ENCODE measurements around the gene PFKL.

The PFKL gene

GRCh38 chr21:44371596-44371995 lies 71.7 kb downstream of the PFKL start:
- TF ChIP-seq POLR2AphosphoS5 (IDR thresholded peaks at IDR 0.05; ENCODE audit: borderline replicate concordance, low read depth, low read length) (no peak), FOXP2 (optimal IDR thresholded peaks at IDR 0.05; ENCODE audit: control extremely low read depth, extremely low read length, insufficient read depth) (no peak), EZH2 (IDR thresholded peaks at IDR 0.05) (no peak)
- Histone ChIP-seq H3K27ac (no peak overlapping the region), H3K4me3 (no peak overlapping the region), H3K9me3 (ENCODE audit: low read depth, low read length) (no peaks in the 10 kb centered on the region), H3K9ac (ENCODE audit: insufficient read length) (no peak overlapping the region), H3K36me3 (ENCODE audit: insufficient read depth, low read length) (no peaks in the 10 kb centered on the region)
- DNase-seq (ENCODE audit: low read depth, low spot score), result no peak

GRCh38 chr21:44372616-44373015 lies 72.8 kb downstream of the PFKL start:
- Histone ChIP-seq H3K4me3 (no peak overlapping the region), H3K27ac (no peak overlapping the region), H3K9ac (ENCODE audit: insufficient read length) (no peak overlapping the region), H3K36me3 (ENCODE audit: insufficient read depth, low read length) (no peaks in the 10 kb centered on the region), H3K9me3 (ENCODE audit: low read depth, low read length) (no peaks in the 10 kb centered on the region)
- TF ChIP-seq POLR2AphosphoS5 (IDR thresholded peaks at IDR 0.05; ENCODE audit: borderline replicate concordance, low read depth, low read length) (no peak), FOXP2 (optimal IDR thresholded peaks at IDR 0.05; ENCODE audit: control extremely low read depth, extremely low read length, insufficient read depth) (no peak), EZH2 (IDR thresholded peaks at IDR 0.05) (no peak)
- DNase-seq (ENCODE audit: low read depth, low spot score), result no peak

- no peak overlapping the region for H3K4me3 ChIP-seq
- no peaks in the 10 kb centered on the region for H3K36me3 ChIP-seq (ENCODE audit: insufficient read depth, low read length)
- DNase-seq (ENCODE audit: low read depth, low spot score), result no peak
- H3K9me3 ChIP-seq (ENCODE audit: low read depth, low read length), result no peaks in the 10 kb centered on the region
- no peak overlapping the region for H3K27ac ChIP-seq
- TF ChIP-seq FOXP2 (optimal IDR thresholded peaks at IDR 0.05; ENCODE audit: control extremely low read depth, extremely low read length, insufficient read depth) (no peak), POLR2AphosphoS5 (IDR thresholded peaks at IDR 0.05; ENCODE audit: borderline replicate concordance, low read depth, low read length) (no peak), EZH2 (IDR thresholded peaks at IDR 0.05) (no peak)
- H3K9ac ChIP-seq (ENCODE audit: insufficient read length), result no peak overlapping the region
Observed at GRCh38 chr21:44374601-44375280, 74.9 kb downstream of the PFKL start.

GRCh38 chr21:44375281-44375651 lies 75.4 kb downstream of the PFKL start:
- TF ChIP-seq FOXP2 (optimal IDR thresholded peaks at IDR 0.05; ENCODE audit: control extremely low read depth, extremely low read length, insufficient read depth), result no peak
- no peaks in the 10 kb centered on the region for H3K36me3 ChIP-seq (ENCODE audit: insufficient read depth, low read length)
- no peak overlapping the region for H3K27ac ChIP-seq
- no peaks in the 10 kb centered on the region for H3K9me3 ChIP-seq (ENCODE audit: low read depth, low read length)
- DNase-seq (ENCODE audit: low read depth, low spot score), result no peak
- no peak overlapping the region for H3K9ac ChIP-seq (ENCODE audit: insufficient read length)
- no peak overlapping the region for H3K4me3 ChIP-seq

- Histone ChIP-seq H3K4me3 (no peak overlapping the region), H3K36me3 (ENCODE audit: insufficient read depth, low read length) (no peaks in the 10 kb centered on the region), H3K27ac (no peak overlapping the region), H3K9me3 (ENCODE audit: low read depth, low read length) (no peaks in the 10 kb centered on the region), H3K9ac (ENCODE audit: insufficient read length) (no peak overlapping the region)
- no peak for TF ChIP-seq FOXP2 (optimal IDR thresholded peaks at IDR 0.05; ENCODE audit: control extremely low read depth, extremely low read length, insufficient read depth)
- TF ChIP-seq POLR2AphosphoS5 (IDR thresholded peaks at IDR 0.05; ENCODE audit: borderline replicate concordance, low read depth, low read length), result no peak
- TF ChIP-seq EZH2 (IDR thresholded peaks at IDR 0.05), result no peak
- no peak for DNase-seq (ENCODE audit: low read depth, low spot score)
Observed at GRCh38 chr21:44375761-44376241, 75.9 kb downstream of the PFKL start.

- no peaks in the 10 kb centered on the region for H3K9me3 ChIP-seq (ENCODE audit: low read depth, low read length)
- no peak overlapping the region for H3K4me3 ChIP-seq
- DNase-seq (ENCODE audit: low read depth, low spot score), result no peak
- H3K9ac ChIP-seq (ENCODE audit: insufficient read length), result no peak overlapping the region
- no peaks in the 10 kb centered on the region for H3K36me3 ChIP-seq (ENCODE audit: insufficient read depth, low read length)
- no peak overlapping the region for H3K27ac ChIP-seq
- no peak for TF ChIP-seq POLR2AphosphoS5 (IDR thresholded peaks at IDR 0.05; ENCODE audit: borderline replicate concordance, low read depth, low read length)
- no peak for TF ChIP-seq EZH2 (IDR thresholded peaks at IDR 0.05)
- TF ChIP-seq FOXP2 (optimal IDR thresholded peaks at IDR 0.05; ENCODE audit: control extremely low read depth, extremely low read length, insufficient read depth), result no peak
Observed at GRCh38 chr21:44376606-44377005, 76.8 kb downstream of the PFKL start.
